H1 (cell line): ENCODE measurements around the gene DAZAP1. TPM values are rescaled to one million over a fixed set of nuclear protein-coding genes. Genes with fewer than 3 reads are reported as not detected.

Experiments
- CTCF ChIA-PET: fragments of 300-600 bp; sonication (Branson Sonifier 250); formaldehyde crosslinking; loops from one replicate; lab custom pipeline; 2021; ENCODE audit not compliant: partially characterized antibody; lab: Charles Lee
- POLR2A ChIA-PET: fragments of 300-600 bp; sonication (Branson Sonifier 250); formaldehyde crosslinking; loops from one replicate; lab custom pipeline; 2021; ENCODE audit warnings: inconsistent platforms; ENCODE audit not compliant: partially characterized antibody; lab: Charles Lee
- DNase-seq, 2 experiments: peaks; one replicate each; pipeline versions ENCODE4 v3.0.0 to v3.0.0-alpha.2; 2010 to 2022; ENCODE audit warnings: low spot score in 2 of 2, low read depth in 1 of 2, mixed read lengths in 1 of 2
- FAIRE-seq: peaks from 2 replicates; lab custom pipeline; 2011; peaks lifted over from hg19 to GRCh38; lab: Jason Lieb, UNC
- H2AFZ ChIP-seq: 2 replicates; pipeline ENCODE4 v1.8.1; 2012; ENCODE audit warnings: low read length, inconsistent platforms
- H2AK5ac ChIP-seq: 2 replicates; pipeline ENCODE4 v1.6.1; 2013; ENCODE audit warnings: low read depth, low read length
- H2BK120ac ChIP-seq: replicated peaks from 2 replicates; pipeline ENCODE3; 2013; ENCODE audit warnings: low read depth, low read length, inconsistent platforms
- H2BK12ac ChIP-seq: 2 replicates; pipeline ENCODE4 v1.6.1; 2013; ENCODE audit warnings: low read depth, low read length
- H2BK15ac ChIP-seq: 2 replicates; pipeline ENCODE4 v1.6.1; 2013; ENCODE audit warnings: low read length
- H2BK20ac ChIP-seq: 2 replicates; pipeline ENCODE4 v1.6.1; 2013; ENCODE audit warnings: low read length
- H2BK5ac ChIP-seq: 2 replicates; pipeline ENCODE4 v1.6.1; 2013; ENCODE audit warnings: low read depth, low read length
- H3K14ac ChIP-seq: 2 replicates; pipeline ENCODE4 v1.6.1; 2013; ENCODE audit warnings: inconsistent platforms; ENCODE audit not compliant: insufficient read length
- H3K18ac ChIP-seq: 2 replicates; pipeline ENCODE4 v1.6.1; 2013; ENCODE audit warnings: low read length; ENCODE audit errors: extremely low read depth
- H3K23ac ChIP-seq: 2 replicates; pipeline ENCODE4 v1.6.1; 2013; ENCODE audit warnings: inconsistent platforms; ENCODE audit not compliant: insufficient read length
- H3K23me2 ChIP-seq: 2 replicates; pipeline ENCODE4 v1.6.1; 2013; ENCODE audit warnings: low read depth, low read length
- H3K27ac ChIP-seq: 2 replicates; pipeline ENCODE4 v1.6.1; 2011; ENCODE audit warnings: low read depth, low read length, inconsistent platforms
- H3K27me3 ChIP-seq, 4 experiments: replicated peaks in 1 of 4; 1 replicate in 1 of 4; 2 replicates in 3 of 4; pipeline versions ENCODE4 v1.6.1 to v1.8.1; 2011 to 2013; ENCODE audit warnings: low read length in 3 of 4, mild to moderate bottlenecking in 3 of 4, inconsistent platforms in 2 of 4, mixed read lengths in 2 of 4, moderate library complexity in 1 of 4; ENCODE audit not compliant: control insufficient read depth in 3 of 4, insufficient read depth in 3 of 4; ENCODE audit errors: extremely low read depth in 1 of 4
- H3K36me3 ChIP-seq, 4 experiments: 2 replicates each; pipeline versions ENCODE4 v1.6.1 to v1.8.1; 2011 to 2013; ENCODE audit warnings: mild to moderate bottlenecking in 4 of 4, low read length in 3 of 4, moderate library complexity in 2 of 4, control low read depth in 1 of 4, inconsistent platforms in 1 of 4; ENCODE audit not compliant: insufficient read depth in 4 of 4, control insufficient read depth in 2 of 4
- H3K4ac ChIP-seq: replicated peaks from 2 replicates; pipeline ENCODE3; 2013; ENCODE audit warnings: low read length, low read depth, mixed read lengths, inconsistent platforms; ENCODE audit not compliant: insufficient read length
- H3K4me1 ChIP-seq, 4 experiments: replicated peaks in 1 of 4; 1 replicate in 1 of 4; 2 replicates in 3 of 4; pipeline versions ENCODE4 v1.6.1 to v1.8.1; 2011 to 2013; ENCODE audit warnings: low read length in 3 of 4, inconsistent platforms in 2 of 4, mixed read lengths in 1 of 4; ENCODE audit not compliant: insufficient read depth in 4 of 4, control insufficient read depth in 3 of 4
- H3K4me2 ChIP-seq, 2 experiments: 2 replicates each; pipeline versions ENCODE4 v1.6.1 to v1.8.1; 2011 to 2013; ENCODE audit warnings: low read depth in 2 of 2, low read length in 2 of 2, control low read depth in 1 of 2, inconsistent platforms in 1 of 2, mild to moderate bottlenecking in 1 of 2; ENCODE audit not compliant: insufficient read depth in 1 of 2
- H3K4me3 ChIP-seq, 4 experiments: fragments of 200-600, 300-600 bp in 1 of 4; sonication (generic), shearing (Covaris generic), sonication (Bioruptor Twin) in 1 of 4; 2 replicates each; pipeline versions ENCODE4 v1.5.1 to v1.8.1; 2011 to 2016; ENCODE audit warnings: low read length in 4 of 4, low read depth in 3 of 4, control low read depth in 2 of 4, inconsistent platforms in 2 of 4, mild to moderate bottlenecking in 2 of 4, mixed read lengths in 1 of 4, moderate library complexity in 1 of 4; ENCODE audit not compliant: insufficient read depth in 2 of 4; ENCODE audit errors: extremely low read depth in 1 of 4
- H3K56ac ChIP-seq: replicated peaks from 2 replicates; pipeline ENCODE3; 2013; ENCODE audit warnings: low read depth, mild to moderate bottlenecking, mixed read lengths, low read length, inconsistent platforms; ENCODE audit not compliant: insufficient read length
- H3K79me1 ChIP-seq: 2 replicates; pipeline ENCODE4 v1.6.1; 2013; ENCODE audit warnings: low read depth, low read length, control low read depth
- H3K79me2 ChIP-seq, 2 experiments: 2 replicates each; pipeline versions ENCODE4 v1.6.1 to v1.8.1; 2012 to 2013; ENCODE audit warnings: low read length in 2 of 2, mild to moderate bottlenecking in 2 of 2, inconsistent platforms in 1 of 2; ENCODE audit not compliant: insufficient read depth in 2 of 2, control insufficient read depth in 1 of 2
- H3K9ac ChIP-seq, 4 experiments: replicated peaks in 1 of 4; 1 replicate in 1 of 4; 2 replicates in 3 of 4; pipeline versions ENCODE4 v1.6.1 to v1.8.1; 2011 to 2013; ENCODE audit warnings: low read depth in 3 of 4, low read length in 3 of 4, control low read depth in 2 of 4, mild to moderate bottlenecking in 2 of 4, moderate library complexity in 2 of 4, inconsistent platforms in 1 of 4; ENCODE audit errors: extremely low read depth in 1 of 4
- H3K9me3 ChIP-seq, 2 experiments: 2 replicates each; pipeline versions ENCODE4 v1.6.1 to v1.8.1; 2012 to 2013; ENCODE audit warnings: mild to moderate bottlenecking in 2 of 2, moderate library complexity in 2 of 2, control low read depth in 1 of 2, inconsistent platforms in 1 of 2, low read depth in 1 of 2, low read length in 1 of 2, mixed read lengths in 1 of 2; ENCODE audit not compliant: insufficient read depth in 2 of 2
- H4K20me1 ChIP-seq, 2 experiments: replicated peaks in 1 of 2; 2 replicates each; pipeline versions ENCODE3 to v1.8.1; 2011 to 2013; ENCODE audit warnings: inconsistent platforms in 2 of 2, low read length in 2 of 2, mild to moderate bottlenecking in 1 of 2; ENCODE audit not compliant: insufficient read depth in 2 of 2, control insufficient read depth in 1 of 2
- H4K5ac ChIP-seq: 2 replicates; pipeline ENCODE4 v1.6.1; 2013; ENCODE audit warnings: low read length, low read depth, mixed read lengths, inconsistent platforms; ENCODE audit not compliant: insufficient read length
- H4K8ac ChIP-seq: 2 replicates; pipeline ENCODE4 v1.8.0; 2013; ENCODE audit warnings: mild to moderate bottlenecking, moderate library complexity, low read length, inconsistent platforms; ENCODE audit not compliant: insufficient read depth; ENCODE audit errors: extremely low read depth
- H4K91ac ChIP-seq: replicated peaks from 2 replicates; pipeline ENCODE3; 2013; ENCODE audit warnings: low read length, mixed read lengths, inconsistent platforms; ENCODE audit not compliant: insufficient read length
- CBX8 ChIP-seq: fragments of 300-800, 300-1000 bp; sonication (generic); IDR thresholded peaks from 2 replicates; pipeline ENCODE4 v1.7.1; 2016; ENCODE audit warnings: low read depth, low read length, borderline replicate concordance
- CEBPB ChIP-seq: IDR thresholded peaks from 2 replicates; pipeline ENCODE4 v1.6.1; 2012; ENCODE audit warnings: low read depth, low read length
- HDAC6 ChIP-seq: IDR thresholded peaks from one replicate; pipeline ENCODE4 v1.7.1; 2012; ENCODE audit warnings: low read depth, mild to moderate bottlenecking, inconsistent platforms, low read length, moderate library complexity
- RXRA ChIP-seq: IDR thresholded peaks from 2 replicates; pipeline ENCODE4 v1.6.1; 2011; ENCODE audit warnings: low read depth, mild to moderate bottlenecking, low read length, moderate library complexity; ENCODE audit not compliant: insufficient read depth
- SAP30 ChIP-seq: fragments of 300-600 bp; sonication (generic); IDR thresholded peaks from 2 replicates; pipeline ENCODE4 v1.7.1; 2012; ENCODE audit warnings: low read length, moderate library complexity, mild to moderate bottlenecking, inconsistent platforms; ENCODE audit not compliant: insufficient read depth, insufficient replicate concordance
- SIRT6 ChIP-seq: IDR thresholded peaks from one replicate; pipeline ENCODE4 v1.7.1; 2012; ENCODE audit warnings: low read length, inconsistent platforms
- SIX5 ChIP-seq: IDR thresholded peaks from 2 replicates; pipeline ENCODE4 v1.6.1; 2011; ENCODE audit warnings: mild to moderate bottlenecking, low read depth, low read length
- TAF7 ChIP-seq: optimal IDR thresholded peaks from 2 replicates; pipeline ENCODE3; 2011; ENCODE audit warnings: low read depth, mild to moderate bottlenecking, inconsistent platforms, low read length, moderate library complexity, borderline replicate concordance
- TCF12 ChIP-seq: IDR thresholded peaks from 2 replicates; pipeline ENCODE4 v1.6.1; 2011; ENCODE audit warnings: low read depth, mild to moderate bottlenecking, low read length
- ZNF274 ChIP-seq: IDR thresholded peaks from 2 replicates; pipeline ENCODE4 v1.7.0; 2012; ENCODE audit warnings: low read length, borderline replicate concordance; ENCODE audit errors: extremely low read depth
- WGBS, 2 experiments: shearing (Covaris generic) in 1 of 2; methylation state at CpG; one replicate each; pipeline versions ENCODE4 v1.1.6 to v1.1.7; 2013 to 2015; ENCODE audit warnings: low lambda C conversion rate in 2 of 2, mixed read lengths in 2 of 2, inconsistent platforms in 1 of 2, low coverage in 1 of 2, missing lambda C conversion rate in 1 of 2; ENCODE audit not compliant: insufficient replicate concordance in 2 of 2, insufficient coverage in 1 of 2, insufficient read length in 1 of 2; ENCODE audit errors: extremely low coverage in 1 of 2, missing lambda C conversion rate in 1 of 2; 5-methylcytosine and 5-hydroxymethylcytosine counted together
- polyA plus RNA-seq, 7 experiments: library from polyadenylated mRNA; depleted of rRNA in 3 of 7; stranded (reverse) in 5 of 7; unstranded in 2 of 7; fragments of >200 nt in 5 of 7; fragments of 200-250 nt in 2 of 7; gene quantifications; 1 replicate in 5 of 7; 2 replicates in 1 of 7; 4 replicates in 1 of 7; pipeline versions ENCODE4 v1.2.1 to v1.2.3, GENCODE V29; 2011 to 2013; ENCODE audit warnings: missing spikeins in 2 of 7, mixed read lengths in 2 of 7
- total RNA-seq: library from RNA; stranded (reverse); fragmentation: NEBNext Ultra II Directional; extraction: Animal tissue kit (Norgen Biotek cat#: 25700); gene quantifications from 2 replicates; pipeline ENCODE4 v1.2.1, GENCODE V29; 2021
- TF ChIP-seq, protein P1 (sequence below): IDR thresholded peaks from 2 replicates; pipeline ENCODE4 v1.6.1; 2011; ENCODE audit warnings: low read length, improper control_type of control experiment
- TF ChIP-seq, protein P2 (sequence below): IDR thresholded peaks from 2 replicates; pipeline ENCODE4 v1.6.1; 2012; ENCODE audit warnings: inconsistent platforms

The DAZAP1 gene
- total and polyA plus RNA-seq, 2 of the 8 experiments (the other 6 are each of a cell fraction or from before 2014, with no cell fraction given) = 79.6 to 341 TPM

DNA sequence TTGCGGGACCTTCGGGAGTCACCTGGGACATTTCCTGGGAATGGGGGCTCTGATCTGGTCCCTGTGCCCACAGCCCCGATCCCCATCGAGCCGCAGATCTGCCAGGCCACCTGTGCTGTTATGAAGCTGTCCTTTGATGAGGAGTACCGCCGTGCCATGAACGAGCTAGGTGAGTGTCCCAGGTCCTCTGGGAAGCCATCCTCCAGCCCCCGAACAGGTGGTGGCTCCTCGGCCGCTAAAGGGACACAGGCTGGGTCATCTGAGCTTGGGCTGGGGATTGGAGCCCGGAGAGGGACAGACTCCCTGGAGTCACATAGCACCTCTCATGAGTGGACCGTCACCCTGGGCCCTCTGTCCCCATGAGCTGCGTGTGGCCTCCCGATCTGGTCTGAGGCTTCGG, 50.5 kb downstream of the DAZAP1 start:
- Histone ChIP-seq H3K4ac (no peak overlapping the region), H2BK120ac (no peak overlapping the region), H3K4me2 (no peak overlapping the region), H2BK20ac (no peak overlapping the region), H2BK15ac (no peak overlapping the region), H3K79me1 (no peaks in the 10 kb centered on the region; the same call in 1 of the 2 replicates), H2AK5ac (no peak overlapping the region), H3K23me2 (peaks cover 3% of the 10 kb centered on the region; the same call in 1 of the 2 replicates), H3K36me3 (peaks cover 0 to 2% (median 0%) of the 10 kb centered on the region in 4 experiments; a peak in 2 of 8 replicates), H4K8ac (peak overlapping the region; percentile 89; the same call in 1 of the 2 replicates), H3K4me1 (peaks cover 0 to 15% (median 11%) of the 10 kb centered on the region in 4 experiments; a peak in 6 of 7 replicates), H2AFZ (no peak overlapping the region), H2BK5ac (no peak overlapping the region), H3K18ac (no peak overlapping the region), H2BK12ac (no peak overlapping the region), H3K27me3 (peaks cover 0 to 18% (median 5%) of the 10 kb centered on the region in 4 experiments; a peak in 4 of 7 replicates), H3K79me2 (no peaks in the 10 kb centered on the region), H3K14ac (no peak overlapping the region), H3K4me3 (no peak overlapping the region), H4K20me1 (peaks cover 2 to 3% of the 10 kb centered on the region in 2 experiments), H3K56ac (no peak overlapping the region), H3K9me3 (no peaks in the 10 kb centered on the region), H3K9ac (no peak overlapping the region), H3K23ac (no peak overlapping the region), H4K5ac (no peak overlapping the region), H3K27ac (no peak overlapping the region), H4K91ac (no peak overlapping the region)
- ChIA-PET POLR2A (interaction anchor here (1.0 to 9.4 kb wide), 8 partner anchors 9 to 109 kb away, joined by 3 to 109 read pairs (median 8); no protein-coding TSS in a partner anchor), CTCF (interaction anchor here (0.7 to 6.9 kb wide), 7 partner anchors 9 to 64 kb away, joined by 3 to 54 read pairs (median 3); no protein-coding TSS in a partner anchor)
- no peak for DNase-seq
- no peak for FAIRE-seq
- 91% methylated on average over 10 of the region's 16 CpGs; no CpG with 5 or more reads in 1 of the 2 experiments for WGBS, 2 experiments
- TF ChIP-seq SIRT6 (no peak), SIX5 (no peak), CEBPB (no peak), HDAC6 (no peak), CBX8 (no peak), TCF12 (no peak), SAP30 (no peak), TAF7 (no peak), ZNF274 (no peak), RXRA (no peak)
- TF ChIP-seq, protein P1, sequence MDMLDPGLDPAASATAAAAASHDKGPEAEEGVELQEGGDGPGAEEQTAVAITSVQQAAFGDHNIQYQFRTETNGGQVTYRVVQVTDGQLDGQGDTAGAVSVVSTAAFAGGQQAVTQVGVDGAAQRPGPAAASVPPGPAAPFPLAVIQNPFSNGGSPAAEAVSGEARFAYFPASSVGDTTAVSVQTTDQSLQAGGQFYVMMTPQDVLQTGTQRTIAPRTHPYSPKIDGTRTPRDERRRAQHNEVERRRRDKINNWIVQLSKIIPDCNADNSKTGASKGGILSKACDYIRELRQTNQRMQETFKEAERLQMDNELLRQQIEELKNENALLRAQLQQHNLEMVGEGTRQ = no peak
- TF ChIP-seq, protein P2, sequence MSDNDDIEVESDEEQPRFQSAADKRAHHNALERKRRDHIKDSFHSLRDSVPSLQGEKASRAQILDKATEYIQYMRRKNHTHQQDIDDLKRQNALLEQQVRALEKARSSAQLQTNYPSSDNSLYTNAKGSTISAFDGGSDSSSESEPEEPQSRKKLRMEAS = no peak
